ENCODE data around the gene SH2D3A.
"Not testable (repeated sequence)": the region's sequence is repeated elsewhere in the genome, so short reads cannot be mapped to it uniquely, and the experiment has no call there.

SH2D3A gene

DNA sequence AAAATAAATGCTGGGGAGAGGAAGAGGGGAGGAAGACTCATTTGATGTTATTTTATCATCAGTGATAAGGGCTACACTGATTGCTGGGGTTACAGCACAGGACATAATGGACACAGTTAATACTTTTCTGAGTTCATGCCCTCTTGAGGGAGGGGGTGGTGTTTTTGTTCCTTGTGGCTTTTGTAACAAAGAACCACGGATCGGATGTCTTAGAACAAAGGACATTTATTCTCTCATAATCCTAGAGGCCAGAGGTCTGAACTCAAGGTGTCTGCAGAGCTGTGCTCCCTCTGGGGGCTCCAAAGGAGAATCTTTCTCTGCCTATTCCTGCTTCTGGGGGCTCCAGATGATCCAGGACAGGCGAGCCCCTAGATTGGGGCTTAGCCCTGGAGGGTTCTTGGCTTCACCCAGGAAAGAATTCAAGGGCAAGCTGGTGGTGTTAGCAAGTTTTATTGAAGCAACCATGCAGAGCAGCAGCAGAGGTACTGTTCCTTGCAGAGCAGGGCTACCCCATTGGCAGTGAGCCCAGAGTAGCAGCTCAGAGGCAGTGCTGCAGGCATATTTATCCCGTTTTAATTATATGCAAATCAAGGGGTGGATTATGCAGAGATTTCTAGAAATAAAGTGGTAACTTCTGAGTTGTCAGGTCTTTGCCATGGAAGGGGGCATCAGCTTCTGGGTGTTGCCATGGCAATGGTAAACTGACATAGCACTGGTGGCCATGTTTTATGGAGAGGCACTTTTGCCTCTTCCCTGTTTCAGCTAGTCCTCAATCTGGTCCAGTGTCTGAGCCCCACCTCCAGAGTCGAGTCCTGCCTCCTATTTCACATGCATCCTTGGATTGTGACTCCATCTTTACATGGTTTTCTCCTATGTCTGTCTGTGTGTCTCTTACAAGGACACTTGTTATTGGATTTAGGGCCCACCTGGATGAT, 23.2 kb upstream of the SH2D3A start:
- no peak for DNase-seq (ENCODE audit: low read depth)

DNA sequence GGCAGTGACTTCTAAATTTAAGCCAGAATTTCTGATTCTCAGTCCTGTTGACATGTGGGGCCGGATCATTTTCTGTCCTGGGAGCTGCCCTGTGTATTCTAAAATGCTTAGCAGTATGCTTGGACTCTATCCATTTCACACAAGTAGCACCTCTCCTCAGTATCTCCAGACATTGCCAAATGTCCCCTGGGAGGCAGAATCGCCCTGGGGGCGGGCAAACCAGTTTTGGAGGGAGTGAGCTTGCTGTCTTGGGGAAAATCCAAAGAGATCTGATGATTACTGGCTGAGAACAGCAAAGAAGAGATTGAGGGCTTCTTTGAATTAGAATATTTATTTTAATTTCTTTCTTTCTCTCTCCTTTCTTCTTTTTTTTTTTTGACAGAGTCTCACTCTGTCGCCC, 21.7 kb upstream of the SH2D3A start:
- DNase-seq (ENCODE audit: low read depth): no peak

DNA sequence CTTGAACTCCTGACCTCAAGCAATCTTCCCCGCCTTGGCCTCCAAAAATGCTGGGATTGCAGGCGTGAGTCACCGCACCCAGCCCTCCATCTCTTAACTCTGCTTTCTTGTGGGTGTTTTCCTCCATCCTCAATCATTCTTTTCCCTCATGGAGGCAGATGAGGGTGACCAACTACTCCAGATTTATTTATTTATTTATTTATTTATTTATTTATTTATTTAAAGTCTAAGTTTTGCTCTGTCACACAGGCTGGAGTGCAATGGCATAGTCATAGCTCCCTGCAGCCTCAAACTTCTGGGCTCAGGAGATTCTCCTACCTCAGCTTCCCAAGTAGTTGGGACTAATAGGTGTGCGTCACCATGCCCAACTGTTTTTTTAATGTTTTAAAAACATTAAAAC, 20.2 kb upstream of the SH2D3A start:
- no peak for DNase-seq (ENCODE audit: low read depth)

DNA sequence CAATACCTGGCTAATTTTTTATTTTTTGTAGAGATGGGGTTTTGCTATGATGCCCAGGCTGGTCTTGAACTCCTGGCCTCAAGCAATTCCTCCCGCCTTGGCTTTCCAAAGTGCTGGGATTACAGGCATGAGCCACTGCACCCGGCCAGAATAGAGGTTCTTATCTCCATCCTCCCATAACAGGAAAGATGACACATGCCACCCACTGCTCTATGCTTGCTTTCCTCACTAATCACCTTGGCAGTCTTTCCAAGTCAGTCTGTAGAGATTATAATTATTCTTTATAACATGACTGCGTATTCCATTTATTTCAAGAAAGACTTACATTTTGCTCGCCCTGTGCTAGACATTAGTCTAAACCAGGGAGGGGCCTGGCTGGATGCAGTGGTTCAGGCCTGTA, 12.0 kb upstream of the SH2D3A start:
- DNase-seq (ENCODE audit: low read depth): no peak

DNA sequence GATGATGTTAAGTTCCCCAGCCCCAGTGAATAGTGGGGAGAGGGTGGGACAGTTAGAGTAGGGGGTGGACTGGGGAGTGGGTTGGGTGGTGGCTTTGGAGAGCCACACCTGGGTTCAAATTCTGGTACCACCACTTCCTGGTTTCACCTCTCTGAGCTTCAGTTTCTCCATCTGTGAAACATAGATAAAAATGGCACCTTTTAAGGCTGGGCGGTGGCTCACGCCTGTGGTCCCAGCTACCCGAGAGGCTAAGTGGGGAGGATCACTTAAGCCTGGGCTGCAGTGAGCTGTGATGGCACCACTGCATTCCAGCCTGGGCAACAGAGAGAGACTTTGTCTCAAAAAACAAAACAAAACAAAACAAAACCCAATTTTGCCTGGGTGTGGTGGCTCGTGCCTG, 11.2 kb upstream of the SH2D3A start:
- DNase-seq (ENCODE audit: low read depth): no peak

DNA sequence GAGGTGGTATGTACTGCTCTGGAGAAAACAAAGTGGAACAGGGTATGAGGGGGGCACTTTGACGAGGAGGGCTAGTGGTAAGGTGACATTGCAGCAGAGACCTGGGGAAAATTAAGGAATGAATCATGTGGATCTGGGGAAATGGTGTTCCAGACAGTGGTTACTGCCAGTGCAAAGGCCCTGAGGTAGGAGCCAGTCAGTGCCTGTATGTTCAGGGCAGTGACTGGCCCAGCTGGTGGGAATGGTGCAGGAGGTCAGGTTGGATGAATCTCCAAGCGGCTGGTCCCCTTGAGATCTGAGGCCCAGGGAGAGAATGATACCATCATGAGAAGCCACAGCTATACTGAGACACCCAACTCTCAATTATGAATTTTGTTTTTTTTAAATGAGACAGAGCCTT, 10.2 kb upstream of the SH2D3A start:
- no peak for DNase-seq (ENCODE audit: low read depth)

DNA sequence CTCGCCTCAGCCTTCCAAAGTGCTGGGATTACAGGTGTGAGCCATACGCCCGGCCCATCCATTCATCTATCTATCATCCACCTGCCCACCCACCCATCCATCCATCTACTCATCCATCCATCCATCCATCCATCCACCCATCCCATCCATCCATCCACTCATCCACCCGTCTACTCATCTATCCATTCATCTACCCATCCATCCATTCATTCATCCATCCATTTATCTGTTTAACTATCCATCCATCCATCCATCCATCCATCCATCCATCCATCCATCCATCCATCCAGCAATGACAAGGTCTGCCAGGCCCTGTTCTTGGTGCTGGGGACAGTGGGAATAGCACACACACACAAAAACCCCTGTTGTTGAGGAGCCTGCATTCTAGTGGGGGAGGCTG, 9.8 kb upstream of the SH2D3A start:
- no peak for DNase-seq (ENCODE audit: low read depth)

DNA sequence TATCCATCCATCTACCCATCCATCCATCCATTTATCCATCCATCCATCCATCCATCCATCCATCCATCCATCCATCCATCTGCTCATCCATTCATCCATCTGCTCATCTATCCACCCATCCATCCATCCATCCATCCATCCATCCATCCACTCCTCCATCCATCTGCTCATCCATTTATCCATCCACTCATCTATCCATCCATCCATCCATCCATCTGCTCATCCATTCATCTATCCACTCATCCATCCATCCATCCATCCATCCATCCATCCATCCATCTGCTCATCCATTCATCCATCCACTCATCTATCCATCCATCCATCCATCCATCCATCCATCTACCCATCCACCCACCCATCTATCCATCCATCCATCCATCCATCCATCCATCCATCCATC, 8.8 kb upstream of the SH2D3A start:
- DNase-seq (ENCODE audit: low read depth): not testable (repeated sequence)

DNA sequence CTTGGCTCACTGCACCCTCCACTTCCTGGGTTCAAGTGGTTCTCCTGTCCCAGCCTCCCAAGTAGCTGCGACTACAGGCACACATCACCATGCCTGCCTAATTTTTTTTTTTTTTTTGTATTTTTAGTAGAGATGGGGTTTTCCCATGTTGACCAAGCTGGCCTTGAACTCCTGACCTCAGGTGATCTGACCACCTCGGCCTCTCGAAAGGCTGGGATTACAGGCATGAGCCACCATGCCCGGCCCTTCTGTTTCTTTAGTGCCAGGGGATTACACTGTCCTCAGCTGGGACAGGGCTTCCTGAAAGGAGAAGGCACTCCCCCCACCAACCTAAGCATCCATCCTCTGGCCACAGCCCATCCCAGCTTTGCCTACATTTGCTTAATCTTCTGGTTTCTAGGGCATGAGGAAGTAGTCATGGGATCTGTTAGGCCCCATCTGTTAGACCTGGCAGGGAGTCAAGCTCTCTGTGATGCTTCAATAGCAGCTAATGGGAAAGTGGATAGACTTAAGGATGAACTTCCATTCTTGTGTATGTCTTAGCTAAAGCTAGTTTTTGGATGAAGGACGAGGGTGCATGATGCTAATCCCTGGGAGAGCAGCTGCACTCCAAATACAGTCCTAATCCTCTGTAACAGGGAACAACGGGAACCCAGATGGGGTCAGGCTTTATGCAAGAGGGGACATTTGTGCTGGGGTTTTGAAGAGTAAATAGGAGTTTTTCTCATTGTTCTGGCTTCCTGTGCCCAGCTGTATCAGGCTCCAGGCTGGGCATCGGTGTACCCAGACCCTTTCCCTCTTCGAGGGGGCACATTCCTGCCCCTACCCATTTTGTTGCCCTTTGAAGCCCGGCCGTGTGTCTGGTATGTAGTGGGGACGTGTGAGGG, 7.8 kb upstream of the SH2D3A start:
- no peak for DNase-seq (ENCODE audit: low read depth)

DNA sequence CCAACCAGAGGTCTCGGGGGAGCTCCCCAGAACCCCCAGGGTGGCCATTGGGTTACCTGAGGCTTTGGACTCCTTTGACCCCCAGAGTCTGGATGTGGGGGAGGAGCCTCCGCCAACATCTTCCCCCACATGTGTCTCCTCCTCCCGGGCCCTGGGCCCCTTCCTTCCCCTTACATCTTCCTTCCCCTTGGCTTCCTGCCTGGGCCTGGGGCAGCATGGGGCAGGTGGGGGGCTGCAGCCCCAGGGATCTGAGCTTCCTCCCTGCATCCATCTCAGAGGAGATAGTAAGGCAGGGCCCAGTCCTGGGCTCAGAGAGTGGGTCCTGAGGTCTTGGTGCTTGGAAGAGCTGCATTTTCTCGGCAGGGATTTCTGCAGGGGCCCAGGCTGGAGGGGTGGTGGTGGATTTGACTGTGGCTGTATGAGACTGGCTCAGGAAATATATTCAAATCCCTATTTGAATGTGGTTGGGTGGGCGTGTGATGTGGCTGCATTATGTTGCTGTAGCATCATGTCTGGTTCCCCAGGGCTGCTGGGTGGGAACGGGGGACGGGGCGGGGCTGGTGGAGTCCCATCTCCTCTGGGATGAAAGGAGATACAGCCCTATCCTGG, 6.2 kb upstream of the SH2D3A start:
- no peak for DNase-seq (ENCODE audit: low read depth)

DNA sequence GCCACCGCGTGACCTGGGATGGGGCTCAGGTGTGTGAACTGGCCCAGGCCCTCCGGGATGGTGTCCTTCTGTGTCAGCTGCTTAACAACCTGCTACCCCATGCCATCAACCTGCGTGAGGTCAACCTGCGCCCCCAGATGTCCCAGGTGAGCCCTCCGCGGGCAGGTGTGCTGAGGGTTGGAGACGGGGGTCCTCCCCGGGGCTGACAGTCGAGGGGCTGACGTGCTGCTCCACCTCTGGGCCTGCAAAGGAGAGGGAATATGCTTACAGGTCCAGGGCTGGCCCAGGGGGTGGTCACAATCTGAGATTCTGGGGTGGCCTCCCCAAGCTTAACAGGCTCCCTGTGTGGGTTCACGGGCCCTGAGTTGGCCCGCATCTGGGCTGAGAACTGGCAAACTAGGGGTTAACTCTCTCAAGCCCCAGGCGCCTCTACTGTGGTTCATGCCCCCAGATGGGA, 5.7 kb upstream of the SH2D3A start:
- no peak for DNase-seq (ENCODE audit: low read depth)

DNA sequence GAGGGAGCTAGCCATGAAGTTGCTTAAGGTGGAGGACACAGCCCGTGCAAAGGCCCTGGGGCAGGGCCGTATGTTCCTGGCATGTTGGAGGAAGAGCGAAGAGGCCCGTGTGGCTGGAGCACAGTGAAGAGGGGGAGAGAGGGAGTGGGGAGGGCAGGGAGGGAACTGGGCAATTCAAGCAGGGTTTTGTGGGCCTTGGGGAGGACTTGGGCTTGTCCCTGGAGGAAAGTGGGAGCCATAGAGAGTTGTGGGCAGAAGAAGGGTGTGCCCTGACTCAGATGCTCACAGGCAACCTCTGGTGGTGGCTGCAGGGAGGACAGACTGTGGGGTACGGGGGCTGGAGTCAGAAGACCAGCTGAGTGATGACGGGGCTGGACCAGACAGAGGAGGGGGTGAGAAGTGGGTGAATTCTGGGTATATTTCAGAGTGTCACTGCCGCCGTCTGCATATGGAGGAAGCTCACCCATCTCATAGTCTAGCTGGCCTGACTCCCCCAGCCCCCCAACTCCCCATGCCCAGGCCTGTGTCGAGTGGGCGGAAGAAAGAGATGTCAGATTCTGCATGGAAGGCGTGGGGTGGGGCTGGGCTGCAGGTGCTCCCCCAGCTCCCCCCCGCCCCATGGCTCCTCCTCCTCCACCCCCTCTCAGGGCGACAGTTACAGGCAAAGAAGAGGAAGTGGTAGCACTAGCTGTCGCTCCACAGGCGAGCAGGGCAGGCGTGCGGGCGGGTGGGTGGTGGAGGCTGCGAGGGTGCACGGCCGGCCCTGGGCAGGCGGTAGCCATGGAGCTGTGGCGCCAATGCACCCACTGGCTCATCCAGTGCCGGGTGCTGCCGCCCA, 5.0 kb upstream of the SH2D3A start, which contains the start of gene VAV1:
Gene VAV1, plus strand, starts transcription at position 681 of the 838 bp plus-strand sequence. Its CDS starts 100 bp downstream, at position 781.
- DNase-seq (ENCODE audit: low read depth): no peak

DNA sequence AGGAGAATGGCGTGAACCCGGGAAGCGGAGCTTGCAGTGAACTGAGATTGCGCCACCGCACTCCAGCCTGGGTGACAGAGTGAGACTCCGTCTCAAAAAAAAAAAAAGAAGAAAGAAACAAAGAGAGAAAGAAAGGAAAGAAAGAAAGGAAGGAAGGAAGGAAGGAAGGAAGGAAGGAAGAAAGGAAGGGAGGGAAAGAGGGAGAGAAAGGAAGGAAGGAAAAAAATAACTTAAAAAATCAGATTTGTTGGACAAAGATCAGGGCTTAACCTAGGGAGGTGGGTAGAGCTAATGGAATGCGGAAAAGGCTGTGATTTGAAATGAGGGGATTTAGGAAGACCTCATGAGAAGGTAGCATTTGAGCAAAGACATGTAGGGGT, 4.4 kb upstream of the SH2D3A start:
- DNase-seq (ENCODE audit: low read depth): not testable (repeated sequence)

DNA sequence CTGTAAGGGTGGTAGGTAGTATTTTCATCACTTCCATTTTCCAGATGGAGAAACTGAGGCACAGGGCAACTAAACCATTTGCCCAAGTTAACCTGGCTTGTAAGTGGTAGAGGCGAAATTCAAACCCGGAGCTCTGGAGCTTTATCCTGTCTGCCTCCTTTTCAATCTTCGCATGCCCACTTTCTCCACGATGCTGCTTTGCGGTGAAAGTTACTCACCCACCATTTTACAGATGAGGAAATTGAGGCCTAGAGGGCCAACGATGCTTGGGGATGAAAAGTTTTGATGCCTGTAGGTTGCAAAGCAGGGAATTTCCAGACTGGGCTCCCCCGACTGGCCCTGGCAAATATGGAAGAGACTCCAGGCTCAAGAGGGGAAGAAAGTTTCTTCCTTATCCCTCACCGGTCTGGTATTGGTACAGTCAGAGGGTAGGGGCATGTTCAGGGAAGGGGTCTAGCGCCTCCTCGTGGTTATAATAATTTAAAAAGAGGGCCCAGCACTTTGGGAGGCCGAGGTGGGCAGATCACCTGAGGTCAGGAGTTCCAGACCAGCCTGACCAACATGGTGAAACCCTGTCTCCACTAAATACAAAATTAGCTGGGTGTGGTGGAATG, 1.9 kb upstream of the SH2D3A start:
- DNase-seq (ENCODE audit: low read depth): no peak

DNA sequence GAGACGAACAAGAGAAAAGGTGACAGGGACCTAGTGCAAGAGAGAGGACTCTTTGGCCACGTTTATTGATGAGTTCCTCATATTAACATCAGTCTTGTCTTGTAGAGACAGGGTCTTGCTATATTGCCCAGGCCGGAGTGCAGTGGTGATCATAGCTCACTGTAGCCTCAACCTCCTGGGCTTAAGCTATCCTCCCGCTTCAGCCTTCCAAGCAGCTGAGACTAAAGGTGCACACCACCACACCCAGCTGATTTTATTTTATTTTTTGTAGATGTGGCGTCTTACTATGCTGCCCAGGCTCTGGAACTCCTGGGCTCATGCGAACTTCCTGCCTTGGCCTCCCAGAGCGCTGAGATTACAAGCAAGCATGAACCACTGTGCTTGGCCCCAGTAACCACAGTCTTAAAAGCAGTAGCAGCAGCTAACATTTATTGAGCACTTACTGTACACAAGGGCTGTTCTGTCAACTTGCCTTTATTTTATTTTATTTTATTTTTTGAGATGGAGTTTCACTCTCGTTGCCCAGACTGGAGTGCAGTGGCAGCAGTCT, 1.1 kb upstream of the SH2D3A start:
- DNase-seq (ENCODE audit: low read depth): no peak

DNA sequence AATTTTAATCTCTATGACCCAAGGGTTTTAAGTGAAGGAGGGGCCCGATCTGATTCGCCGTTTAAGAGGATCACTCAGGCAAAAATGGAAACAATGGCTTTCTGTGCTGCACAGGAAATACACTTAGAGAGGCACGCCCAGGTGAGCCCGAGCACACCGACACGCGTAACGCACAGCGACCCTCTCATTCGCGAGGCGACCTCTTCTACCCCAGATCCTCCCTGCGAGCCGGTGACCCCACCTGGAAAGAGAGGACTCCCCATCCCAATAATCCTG, 216 bp downstream of the SH2D3A start:
- DNase-seq (ENCODE audit: low read depth): no peak

DNA sequence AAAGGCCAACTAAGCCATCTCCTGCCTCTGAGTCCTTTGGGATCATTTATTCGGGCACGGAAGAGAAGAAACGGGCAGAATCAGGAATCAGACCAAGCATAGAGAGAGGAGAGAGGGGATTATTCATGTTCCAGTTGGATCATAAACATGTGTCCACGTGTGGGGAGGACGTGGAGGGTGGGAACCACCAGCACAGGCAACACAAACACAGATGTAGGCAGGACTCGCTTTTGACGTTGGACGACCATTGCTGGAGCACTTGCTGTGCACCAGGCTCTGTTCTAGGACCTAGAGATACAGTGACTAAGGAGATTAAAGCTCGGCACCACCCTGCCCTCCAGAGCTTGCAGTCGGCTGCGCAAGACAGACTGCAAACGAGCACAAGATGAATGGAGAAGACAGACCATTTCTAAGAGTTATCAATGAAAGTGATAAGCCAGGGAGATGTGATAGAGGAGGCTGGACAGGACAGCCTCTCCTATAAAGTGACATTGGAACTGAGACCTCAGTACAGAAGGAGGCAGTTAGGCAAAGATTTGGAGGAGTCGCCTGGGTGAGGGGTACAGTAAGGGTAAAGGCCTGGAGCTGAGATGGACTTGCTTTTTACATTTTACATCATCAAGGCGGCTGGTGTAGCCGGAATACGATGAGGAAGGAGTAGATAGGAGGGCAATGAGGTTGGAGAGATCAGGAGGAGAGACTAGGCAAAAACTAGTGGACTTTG, 716 bp downstream of the SH2D3A start:
- DNase-seq (ENCODE audit: low read depth): no peak

DNA sequence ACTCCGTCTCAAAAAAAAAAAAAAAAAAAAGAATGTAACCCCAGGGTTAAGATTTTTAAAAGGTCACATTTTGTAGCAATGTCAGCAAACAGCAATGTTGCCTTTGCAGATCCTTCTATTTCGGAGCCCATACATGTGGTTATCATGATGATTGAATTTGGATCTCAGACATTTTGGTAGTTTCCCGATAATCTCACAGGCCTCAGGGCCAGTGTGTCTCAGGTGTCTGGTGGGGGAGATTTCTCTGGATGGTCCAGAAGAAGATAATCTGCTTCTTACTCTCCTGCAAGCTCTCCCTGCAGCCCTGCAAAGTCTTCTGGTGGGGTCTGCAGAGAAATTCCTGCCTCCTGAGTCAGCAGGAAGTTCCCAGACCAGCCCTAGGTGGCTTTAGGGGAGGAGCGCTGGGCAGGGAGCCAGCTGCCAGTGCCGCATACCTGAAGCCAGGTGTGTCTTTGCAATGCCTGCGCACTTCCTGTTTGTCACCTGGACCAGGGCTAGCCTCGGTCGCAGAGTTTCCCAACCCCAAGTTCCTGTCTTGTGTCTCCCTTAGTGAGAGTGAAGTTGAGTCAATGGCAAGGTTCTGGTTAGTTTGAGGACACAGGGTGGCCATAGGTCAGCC, 1.4 kb downstream of the SH2D3A start:
- no peak for DNase-seq (ENCODE audit: low read depth)

DNA sequence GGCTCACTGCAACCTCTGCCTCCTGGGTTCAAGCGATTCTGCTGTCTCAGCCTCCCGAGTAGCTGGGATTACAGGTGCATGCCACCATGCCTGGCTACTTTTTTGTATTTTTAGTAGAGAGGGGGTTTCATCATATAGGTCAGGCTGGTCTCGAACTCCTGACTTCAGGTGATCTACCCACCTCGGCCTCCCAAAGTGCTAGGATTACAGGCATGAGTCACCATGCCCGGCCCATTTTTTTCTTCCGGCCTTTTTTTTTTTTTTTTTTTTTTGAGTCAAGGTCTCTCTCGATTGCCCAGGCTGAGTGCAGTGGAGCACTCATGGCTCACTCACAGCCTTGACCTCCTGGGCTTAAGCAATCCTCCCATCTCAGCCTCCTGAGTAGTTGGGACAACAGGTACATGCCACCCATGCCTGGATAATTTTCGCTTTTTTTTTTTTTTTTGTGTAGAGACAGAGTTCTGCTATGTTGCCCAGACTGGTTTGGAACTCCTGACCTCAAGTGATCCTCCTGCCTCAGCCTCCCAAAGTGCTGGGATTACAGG, 4.9 kb downstream of the SH2D3A start:
- not testable (repeated sequence) for DNase-seq (ENCODE audit: low read depth)

Data from GM04503 (cell line).